NK-92 (cell line): ENCODE results near the gene AOC2.

Experiments used
- DNase-seq: peaks from one replicate; lab custom pipeline; 2025; ENCODE audit not compliant: unreplicated experiment; lab: John Stamatoyannopoulos, UW

Gene AOC2, protein sequence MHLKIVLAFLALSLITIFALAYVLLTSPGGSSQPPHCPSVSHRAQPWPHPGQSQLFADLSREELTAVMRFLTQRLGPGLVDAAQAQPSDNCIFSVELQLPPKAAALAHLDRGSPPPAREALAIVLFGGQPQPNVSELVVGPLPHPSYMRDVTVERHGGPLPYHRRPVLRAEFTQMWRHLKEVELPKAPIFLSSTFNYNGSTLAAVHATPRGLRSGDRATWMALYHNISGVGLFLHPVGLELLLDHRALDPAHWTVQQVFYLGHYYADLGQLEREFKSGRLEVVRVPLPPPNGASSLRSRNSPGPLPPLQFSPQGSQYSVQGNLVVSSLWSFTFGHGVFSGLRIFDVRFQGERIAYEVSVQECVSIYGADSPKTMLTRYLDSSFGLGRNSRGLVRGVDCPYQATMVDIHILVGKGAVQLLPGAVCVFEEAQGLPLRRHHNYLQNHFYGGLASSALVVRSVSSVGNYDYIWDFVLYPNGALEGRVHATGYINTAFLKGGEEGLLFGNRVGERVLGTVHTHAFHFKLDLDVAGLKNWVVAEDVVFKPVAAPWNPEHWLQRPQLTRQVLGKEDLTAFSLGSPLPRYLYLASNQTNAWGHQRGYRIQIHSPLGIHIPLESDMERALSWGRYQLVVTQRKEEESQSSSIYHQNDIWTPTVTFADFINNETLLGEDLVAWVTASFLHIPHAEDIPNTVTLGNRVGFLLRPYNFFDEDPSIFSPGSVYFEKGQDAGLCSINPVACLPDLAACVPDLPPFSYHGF

DNA sequence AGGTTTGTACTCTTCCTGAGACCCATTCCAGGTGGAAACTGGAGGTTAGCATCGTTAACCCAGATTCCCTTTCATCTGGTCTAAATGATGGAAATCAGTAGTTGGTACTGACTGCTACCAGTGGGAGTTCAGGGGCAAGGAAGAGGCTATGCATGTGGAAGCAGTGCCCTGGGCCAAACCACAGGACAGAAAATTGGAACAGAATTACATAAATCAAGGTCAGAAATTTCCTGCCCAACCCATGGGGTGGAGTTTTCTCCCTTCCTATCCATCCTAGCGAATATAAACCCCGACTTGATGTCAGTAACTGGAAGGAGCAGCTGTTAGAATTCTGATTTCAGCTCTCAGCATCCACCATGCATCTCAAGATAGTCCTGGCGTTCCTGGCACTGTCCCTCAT lies at the start of gene AOC2:
AOC2 (plus strand) TSS at position 310 of the 400 bp plus-strand sequence; CDS start at position 357, 47 bp downstream.
- DNase-seq, result no peak

DNA sequence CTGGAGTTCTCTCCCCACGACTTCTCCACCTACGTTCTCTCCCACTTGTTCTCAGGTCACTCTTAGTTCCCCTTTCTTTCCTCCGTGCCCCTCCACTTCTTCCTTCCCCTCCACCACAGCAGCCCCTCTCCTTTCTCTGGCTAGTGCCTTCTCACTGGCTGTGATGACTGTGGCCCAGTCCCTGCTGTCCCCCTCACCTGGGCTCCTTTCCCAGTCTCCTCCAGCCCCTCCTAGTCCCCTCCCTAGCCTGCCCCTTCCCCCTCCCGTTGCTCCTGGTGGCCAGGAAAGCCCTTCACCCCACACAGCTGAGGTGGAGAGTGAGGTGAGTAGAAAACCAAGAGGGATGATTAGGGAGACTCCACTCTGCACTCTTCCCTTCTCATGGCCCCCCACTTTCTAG lies 49.3 kb upstream of the AOC2 start:
- no peak for DNase-seq

DNA sequence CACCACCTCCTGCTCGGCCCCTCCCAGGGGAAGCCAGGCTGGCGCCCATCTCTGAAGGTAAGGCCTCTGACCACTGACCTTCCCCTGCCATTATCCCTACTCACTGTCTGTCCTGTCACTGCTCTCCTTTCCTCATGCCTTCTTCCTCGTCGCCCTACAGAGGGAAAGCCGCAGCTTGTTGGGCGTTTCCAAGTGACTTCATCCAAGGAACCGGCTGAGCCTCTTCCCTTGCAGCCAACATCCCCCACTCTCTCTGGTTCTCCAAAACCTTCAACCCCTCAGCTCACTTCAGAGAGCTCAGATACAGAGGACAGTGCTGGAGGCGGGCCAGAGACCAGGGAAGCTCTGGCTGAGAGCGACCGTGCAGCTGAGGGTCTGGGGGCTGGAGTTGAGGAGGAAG lies 48.9 kb upstream of the AOC2 start:
- DNase-seq, result no peak

DNA sequence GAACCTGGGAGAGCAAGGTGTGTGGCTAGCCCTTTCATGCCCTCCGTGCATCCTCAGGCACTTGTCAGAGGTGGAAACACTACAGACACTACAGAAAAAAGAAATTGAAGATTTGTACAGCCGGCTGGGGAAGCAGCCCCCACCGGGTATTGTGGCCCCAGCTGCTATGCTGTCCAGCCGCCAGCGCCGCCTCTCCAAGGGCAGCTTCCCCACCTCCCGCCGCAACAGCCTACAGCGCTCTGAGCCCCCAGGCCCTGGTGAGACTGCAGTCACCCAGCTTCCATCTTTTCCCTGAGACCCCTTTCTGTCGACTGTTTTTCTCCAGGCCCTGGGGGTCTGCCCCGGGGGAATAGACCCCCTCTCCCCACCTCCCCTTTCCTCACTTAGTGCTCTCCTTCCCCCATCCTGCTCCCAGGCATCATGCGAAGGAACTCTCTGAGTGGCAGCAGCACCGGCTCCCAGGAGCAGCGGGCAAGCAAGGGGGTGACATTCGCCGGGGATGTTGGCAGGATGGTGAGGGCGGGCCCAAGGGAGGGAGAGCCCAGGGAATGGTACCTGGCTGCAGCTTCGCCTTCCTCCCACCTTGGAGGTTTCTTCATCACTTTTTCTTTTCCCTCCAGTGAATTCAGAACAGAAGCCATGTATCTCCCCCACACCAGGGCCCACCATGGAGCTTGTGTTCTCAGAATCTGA lies 48.2 kb upstream of the AOC2 start:
- no peak for DNase-seq

DNA sequence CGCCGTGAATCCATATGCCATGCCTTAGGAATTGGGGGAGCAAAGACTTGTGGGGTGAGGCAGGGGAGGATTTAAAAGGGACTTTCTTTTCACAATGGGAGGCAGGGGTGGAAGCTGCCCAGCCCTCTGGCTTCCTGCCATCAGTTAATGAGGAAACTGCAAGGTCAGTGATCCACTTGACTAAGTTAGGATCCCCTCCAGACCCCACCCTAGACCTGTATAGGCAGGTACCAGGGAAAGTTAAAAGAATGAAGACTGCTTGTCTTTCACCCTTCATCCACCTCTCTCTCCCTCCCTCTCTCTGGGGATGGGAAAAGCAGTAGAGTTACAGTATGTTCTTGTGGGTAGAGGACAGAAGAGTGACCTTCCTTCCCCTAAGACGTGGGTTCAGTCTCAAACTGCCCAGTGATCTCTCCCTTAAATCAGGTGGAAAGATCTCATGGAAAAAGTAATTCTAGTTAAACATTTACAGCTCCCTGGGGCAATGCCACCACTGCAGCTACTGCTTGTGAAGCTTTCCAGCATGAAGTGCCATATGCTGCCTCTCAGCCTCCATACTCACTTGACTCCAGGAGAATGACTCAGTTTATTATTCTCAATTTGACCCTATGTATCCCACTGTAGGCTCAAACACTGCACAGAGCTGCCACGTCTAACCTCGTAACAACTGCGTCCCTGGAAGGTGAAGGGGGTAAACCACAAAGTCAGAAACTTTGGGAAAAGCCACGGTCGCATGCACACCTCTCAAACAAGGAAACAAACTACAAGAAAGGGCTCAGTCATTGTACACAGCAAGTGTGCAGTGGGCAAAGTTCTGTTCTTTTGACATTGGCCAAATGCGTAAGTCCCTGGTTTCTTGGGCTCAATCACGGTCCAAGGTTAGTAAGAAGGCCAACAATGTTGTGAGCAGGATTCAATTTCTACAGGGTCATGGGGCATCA lies 47.0 kb upstream of the AOC2 start:
- DNase-seq, result no peak

DNA sequence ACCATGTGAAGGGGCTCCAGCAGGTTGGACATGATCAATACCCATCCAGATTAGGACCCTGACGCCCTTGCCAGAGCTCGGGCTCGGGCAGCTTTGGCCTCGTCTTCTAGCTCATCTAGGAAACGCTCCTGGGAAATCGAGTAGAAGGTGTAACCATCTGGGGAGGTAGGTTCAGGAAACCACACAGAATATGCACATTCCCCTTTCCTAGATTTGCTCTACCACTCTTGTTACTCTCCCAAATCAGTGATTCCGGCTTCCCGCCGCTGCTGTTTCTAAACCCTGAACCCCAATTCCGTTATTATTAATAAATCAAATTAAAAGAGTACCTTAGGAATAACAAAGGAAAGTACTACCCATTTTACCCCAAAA lies 46.4 kb upstream of the AOC2 start:
- no peak for DNase-seq

DNA sequence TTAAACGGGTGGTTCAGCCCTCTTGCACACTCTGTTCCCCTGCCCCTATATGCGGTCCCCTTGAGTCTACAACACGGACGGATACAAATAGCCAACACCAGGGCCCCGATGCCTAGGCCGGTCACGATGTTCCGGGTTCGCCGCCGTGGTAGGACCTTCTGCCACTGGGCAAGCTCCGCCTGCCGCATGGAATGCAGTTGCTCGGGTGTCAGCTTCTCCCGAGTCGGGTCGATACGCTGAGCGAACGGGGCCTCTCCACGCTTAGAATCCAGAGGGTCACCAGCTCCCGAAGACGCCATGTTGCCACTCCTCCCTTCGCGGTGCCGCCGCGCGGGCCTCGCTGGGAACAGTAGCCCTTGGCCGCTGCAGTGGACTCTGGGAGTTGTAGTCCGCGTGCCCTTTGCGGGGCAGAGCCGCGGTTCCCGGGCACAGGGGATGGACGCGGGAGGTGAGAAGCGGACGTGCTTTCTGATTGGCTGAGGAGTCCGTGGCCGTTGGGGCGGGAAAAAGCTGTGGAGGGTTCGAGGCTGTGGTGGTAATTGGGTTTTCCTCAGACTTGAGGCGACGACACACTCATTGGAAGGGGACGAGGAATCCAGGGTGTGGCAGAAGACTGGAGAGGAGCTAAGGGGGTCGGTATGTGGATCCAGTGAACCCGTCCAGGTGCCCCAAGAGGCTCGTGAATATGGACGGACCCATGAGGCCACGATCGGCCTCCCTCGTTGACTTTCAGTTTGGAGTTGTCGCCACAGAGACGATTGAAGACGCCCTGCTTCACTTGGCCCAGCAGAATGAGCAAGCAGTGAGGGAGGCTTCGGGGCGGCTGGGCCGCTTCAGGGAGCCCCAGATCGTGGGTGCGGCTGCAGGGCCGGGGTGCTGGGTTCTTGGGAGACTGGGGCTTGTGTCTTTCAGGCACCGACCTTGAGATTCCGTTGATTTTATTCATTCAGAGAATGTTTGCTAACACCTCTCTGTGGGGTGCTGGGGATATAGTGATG lies 45.7 kb upstream of the AOC2 start, which contains the start of the genes CNTD1 and COA3:
CNTD1 (plus strand) TSS at position 479 of the 998 bp plus-strand sequence; CDS start at position 686, 207 bp downstream.
COA3 (minus strand) TSS at position 322 of the 998 bp plus-strand sequence; CDS start at position 299, 23 bp downstream.
- no peak for DNase-seq

DNA sequence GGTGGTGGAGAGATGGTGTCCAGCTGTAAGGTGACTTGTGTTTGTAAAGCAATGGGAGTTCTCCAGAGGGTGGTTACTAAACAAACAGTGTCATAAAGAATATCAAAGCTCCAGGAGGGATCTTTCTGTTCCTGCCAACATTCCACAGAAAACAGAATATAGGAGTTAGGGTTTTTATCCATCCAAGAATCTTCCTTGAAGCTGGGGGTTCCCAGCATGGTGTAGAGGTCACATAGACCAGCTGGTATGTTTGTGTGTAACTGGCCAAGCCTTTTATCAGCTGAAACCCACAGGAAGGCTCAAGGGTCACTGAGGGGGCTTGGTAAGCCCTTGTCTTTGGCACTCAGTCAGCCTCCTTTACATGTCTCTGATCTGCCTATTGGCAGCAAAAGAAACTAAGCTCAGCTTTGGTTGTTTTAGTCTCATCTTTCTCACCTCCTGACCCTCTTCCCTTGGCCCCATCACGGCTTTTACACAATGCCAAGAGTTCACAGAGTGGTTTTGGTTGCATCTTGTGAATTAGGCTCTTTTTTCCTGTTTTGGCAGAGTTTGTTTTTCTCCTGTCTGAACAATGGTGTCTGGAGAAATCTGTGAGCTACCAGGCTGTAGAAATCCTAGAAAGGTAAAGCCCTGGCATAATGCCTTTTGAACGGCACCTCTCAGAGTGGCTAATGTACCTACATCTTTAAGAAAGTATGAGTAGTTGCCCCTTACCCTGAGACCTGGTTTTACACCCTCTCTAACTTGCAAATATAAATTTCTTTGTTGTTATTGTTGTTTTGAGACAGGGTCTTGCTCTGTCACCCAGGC lies 41.1 kb upstream of the AOC2 start:
- DNase-seq, result no peak

DNA sequence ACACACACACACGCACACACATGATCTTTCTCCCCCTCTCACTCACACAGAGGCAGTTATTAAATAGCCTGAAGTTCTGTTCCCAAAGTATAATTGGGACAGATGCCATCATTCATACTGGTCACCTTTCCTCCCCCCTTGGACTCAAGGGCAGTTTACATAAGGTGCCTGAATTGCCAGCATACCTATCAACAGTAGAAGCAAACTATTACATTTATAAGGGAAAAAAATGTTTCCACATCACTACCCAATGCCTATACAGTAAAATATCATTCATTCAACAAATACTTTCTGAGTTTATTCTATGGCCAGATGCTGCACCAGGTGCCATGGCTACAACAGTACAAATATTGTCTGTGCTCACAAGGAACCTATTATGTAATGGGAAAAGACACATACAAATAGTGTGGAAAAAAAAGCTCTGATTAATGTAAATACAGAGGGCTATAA lies 39.4 kb upstream of the AOC2 start:
- no peak for DNase-seq

DNA sequence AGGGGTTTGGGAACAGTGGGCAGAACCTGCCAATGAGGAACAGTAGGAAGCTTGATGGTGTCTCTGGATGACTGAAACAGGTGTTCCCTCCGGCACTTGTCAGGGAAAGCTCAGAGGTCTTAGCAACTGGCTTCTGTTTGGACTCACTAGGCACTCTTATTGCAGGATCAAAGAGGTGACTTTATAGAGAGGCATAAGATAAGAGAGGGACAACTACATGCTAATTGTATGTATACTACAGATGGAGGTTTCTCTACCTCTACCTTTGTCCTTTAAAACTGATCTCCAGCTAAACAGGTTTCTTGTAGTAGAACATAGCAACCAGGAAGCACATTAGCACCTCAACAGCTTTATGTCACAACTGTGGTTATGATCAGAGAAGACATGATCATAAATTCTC lies 38.1 kb upstream of the AOC2 start:
- no peak for DNase-seq

DNA sequence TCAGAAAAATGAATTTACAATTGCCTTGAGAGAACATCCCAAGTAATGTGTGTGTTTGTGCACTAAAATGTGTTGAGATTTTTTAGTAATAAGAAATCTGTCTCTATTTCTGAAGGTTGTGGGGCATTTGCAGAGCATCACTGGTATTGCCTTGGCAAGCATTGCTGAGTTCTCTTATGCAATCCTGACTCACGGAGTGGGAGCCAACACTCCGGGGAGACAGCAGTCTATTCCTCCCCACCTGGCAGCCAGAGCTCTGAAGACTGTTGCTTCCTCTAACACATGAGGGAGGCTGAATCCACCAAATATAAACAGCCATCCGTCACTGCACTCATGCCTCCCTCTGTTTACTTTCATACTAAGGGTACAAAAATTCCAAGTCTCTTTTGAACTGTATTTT lies 35.1 kb upstream of the AOC2 start:
- DNase-seq, result no peak

DNA sequence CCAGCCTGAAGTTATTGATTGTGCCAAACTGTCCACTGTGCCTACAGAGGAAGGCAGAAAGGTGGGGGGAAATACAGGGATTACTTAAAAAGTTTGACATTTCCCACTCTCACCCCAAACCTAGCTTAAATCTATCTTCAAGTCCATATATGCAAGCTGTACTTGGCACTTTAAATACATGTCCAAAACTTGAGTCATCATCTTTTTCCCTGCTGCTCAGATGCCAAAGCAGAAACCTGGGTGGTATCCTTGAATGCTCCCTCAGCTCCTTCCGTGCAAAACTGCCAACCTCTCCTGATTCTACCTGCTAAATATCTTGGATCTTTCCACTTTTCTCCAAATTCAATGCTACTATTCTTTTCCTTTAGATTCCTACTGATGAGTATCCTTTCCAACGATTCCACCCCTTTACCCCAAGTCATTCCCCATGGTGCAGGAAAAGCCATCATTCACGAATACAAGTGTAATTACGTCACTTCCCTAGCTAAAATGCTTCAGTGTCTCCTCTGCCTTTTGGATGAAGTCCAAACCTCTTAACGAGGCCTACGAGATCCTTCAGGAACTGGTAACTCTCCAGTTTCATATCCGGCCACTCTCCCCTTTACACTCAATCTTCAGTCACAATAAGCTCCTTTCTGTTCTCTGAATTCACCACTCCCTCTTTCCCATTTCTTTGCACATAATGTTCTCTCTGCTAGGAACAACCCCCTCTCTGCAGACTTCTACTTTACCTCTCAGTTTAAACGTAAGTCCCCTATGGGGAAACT lies 29.6 kb upstream of the AOC2 start:
- DNase-seq, result no peak

DNA sequence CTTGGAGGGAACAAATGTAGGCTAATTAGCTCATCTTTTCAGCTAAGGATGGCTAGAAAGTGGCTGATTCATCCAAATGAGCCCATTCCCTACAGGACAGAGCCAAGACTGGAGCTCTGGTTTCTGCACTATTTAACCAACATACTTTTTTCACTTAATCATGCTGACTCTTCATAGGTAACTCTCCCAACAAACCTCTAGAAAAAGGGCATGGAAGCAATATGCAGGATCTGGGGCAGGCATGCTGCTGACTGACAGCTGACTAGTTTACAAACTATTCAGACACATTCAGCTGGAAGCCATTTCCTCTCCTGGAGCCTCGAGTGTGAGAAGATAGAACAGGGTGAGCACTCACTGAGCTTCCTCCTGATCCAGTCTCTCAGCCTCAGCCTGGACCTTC lies 26.5 kb upstream of the AOC2 start:
- DNase-seq, result no peak

DNA sequence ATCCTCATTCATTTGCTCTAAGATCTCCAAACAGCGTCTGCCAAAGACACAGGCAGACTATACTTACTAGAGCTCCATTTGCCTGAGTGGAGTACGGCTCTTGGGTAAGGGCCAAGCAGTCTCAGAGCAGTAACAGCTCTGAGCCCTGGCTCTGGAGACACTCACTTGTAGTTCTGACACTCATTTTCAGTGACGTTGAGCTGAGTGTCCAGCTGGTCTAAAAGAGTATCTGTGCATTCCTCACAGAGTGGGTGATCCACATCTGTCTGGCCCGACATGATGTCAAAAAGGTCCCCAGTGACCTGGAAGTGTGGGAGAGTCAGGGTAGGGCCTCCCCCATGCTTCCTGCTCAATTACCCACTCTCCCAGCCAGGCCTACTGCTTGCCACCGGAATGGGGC lies 26.0 kb upstream of the AOC2 start:
- no peak for DNase-seq

DNA sequence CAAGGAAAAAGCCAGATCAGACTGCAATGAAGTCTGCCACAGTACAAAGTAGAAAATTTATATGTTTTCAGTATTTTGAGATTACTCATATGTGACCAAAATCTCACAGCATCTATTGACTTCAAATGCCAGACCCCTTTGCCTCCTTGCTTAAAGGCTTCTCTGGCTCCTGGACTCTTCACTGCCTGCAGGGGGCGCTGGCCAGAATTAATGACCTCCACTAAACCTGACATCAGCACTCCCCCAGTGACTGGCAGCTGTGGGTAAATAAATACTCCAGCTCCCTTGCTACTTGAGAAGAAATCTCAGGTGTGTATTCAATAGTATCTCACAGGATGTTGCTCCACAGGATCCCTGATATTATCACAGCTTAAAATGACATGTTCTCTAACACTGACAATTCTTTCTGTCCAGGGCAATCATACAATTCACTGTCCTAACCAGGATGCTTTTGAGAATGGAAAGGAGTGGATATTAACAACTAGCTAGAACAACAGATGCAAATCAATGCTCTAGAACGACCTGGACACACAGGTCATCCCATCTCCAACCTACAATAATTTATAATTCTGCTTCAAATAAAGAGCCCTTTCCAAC lies 24.3 kb upstream of the AOC2 start:
- DNase-seq, result no peak

DNA sequence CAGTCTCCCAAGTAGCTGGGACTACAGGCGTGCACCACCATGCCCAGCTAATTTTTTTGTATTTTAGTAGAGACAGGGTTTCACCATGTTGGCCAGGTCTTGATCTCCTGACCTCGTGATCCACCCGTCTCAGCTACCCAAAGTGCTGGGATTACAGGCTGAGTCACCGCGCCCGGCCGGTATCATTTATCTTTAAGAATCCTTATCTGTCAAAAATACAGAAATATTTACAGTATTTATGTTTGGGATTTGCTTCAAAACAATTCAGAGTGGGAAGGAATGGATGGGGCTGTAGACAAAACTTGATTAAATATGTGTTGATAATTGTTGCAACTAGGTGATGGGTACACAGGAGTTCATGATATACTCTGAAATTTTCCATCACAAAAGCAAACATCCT lies 23.2 kb upstream of the AOC2 start:
- DNase-seq, result no peak

DNA sequence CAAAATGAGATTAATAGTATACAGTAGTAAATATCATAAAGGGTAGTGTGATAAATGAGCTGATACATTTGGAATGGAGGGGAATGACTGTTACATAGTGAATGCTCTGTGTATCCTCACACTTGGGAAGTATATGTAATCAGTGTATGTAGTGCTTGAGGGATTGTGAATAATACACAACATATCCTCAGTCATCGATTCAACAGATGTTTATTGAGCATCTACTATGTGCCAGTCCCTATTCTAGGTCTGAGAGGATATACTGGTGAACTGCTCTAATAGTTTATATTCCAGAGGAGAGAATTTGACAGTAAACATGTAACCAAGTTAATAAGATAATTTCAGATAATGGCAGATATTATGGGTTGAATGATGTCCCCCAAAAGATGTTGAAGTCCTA lies 16.9 kb upstream of the AOC2 start:
- DNase-seq, result no peak
